Stomach (tissue), 19 donors: Measurements from ENCODE around the gene TRIM52. TPM values are rescaled to one million over a fixed set of nuclear protein-coding genes. Genes with fewer than 3 reads are reported as not detected.
"Not testable (repeated sequence)": the region's sequence is repeated elsewhere in the genome, so short reads cannot be mapped to it uniquely, and the experiment has no call there.

ENCODE experiments used
- DNase-seq, 2 donors: peaks; one replicate each; pipeline versions ENCODE4 v3.0.0 to v3.0.0-alpha.2; 2013 to 2019
- H3K27ac ChIP-seq, 5 donors: fragments of 200-600 bp in 4 of 5; sonication (generic) in 4 of 5; one replicate each; pipeline ENCODE4 v1.5.1; 2013 to 2019; ENCODE audit warnings: mild to moderate bottlenecking in 1 of 5, moderate library complexity in 1 of 5
- H3K27me3 ChIP-seq, 3 donors: fragments of 200-600 bp; sonication (generic); one replicate each; pipeline ENCODE4 v1.5.1; 2017 to 2019; ENCODE audit warnings: mixed run types in 1 of 3
- H3K36me3 ChIP-seq, 4 donors: fragments of 200-600 bp; sonication (generic); 1 replicate in 3 of 4; 2 replicates in 1 of 4; pipeline ENCODE4 v1.5.1; 2016 to 2019
- H3K4me1 ChIP-seq, 4 donors: fragments of 200-600 bp; sonication (generic); one replicate each; pipeline ENCODE4 v1.5.1; 2016 to 2019
- H3K4me3 ChIP-seq, 4 donors: fragments of 200-600 bp; sonication (generic) in 3 of 4; one replicate each; pipeline ENCODE4 v1.5.1; 2016 to 2019; ENCODE audit warnings: mild to moderate bottlenecking in 1 of 4
- H3K9me3 ChIP-seq, 4 donors: fragments of 200-600 bp; sonication (generic); one replicate each; pipeline ENCODE4 v1.5.1; 2016 to 2019
- CTCF ChIP-seq, 7 experiments: fragments of 450-650 bp in 4 of 7; fragments of 200-600 bp in 3 of 7; sonication (generic) in 3 of 7; IDR thresholded peaks; one replicate each; pipeline ENCODE4 v1.5.1; 2016 to 2019; ENCODE audit warnings: antibody characterized with exemption in 7 of 7, control low read depth in 2 of 7, mild to moderate bottlenecking in 1 of 7
- EP300 ChIP-seq: sonication (generic); formaldehyde crosslinking; IDR thresholded peaks from one replicate; pipeline ENCODE4 v1.6.1; 2017; ENCODE audit warnings: antibody characterized with exemption
- POLR2A ChIP-seq, 4 donors: fragments of 450-650 bp; IDR thresholded peaks; one replicate each; pipeline ENCODE4 v1.6.1; 2016; ENCODE audit warnings: antibody characterized with exemption in 4 of 4, control low read depth in 2 of 4, mild to moderate bottlenecking in 1 of 4, moderate library complexity in 1 of 4
- POLR2AphosphoS5 ChIP-seq, 3 donors: sonication (generic); formaldehyde crosslinking; IDR thresholded peaks; one replicate each; pipeline ENCODE4 v1.6.1; 2016; ENCODE audit warnings: antibody characterized with exemption in 3 of 3
- WGBS, 5 donors: extraction: QIAGEN DNeasy Blood & Tissue Kit in 3 of 5; methylation state at CpG; one replicate each; pipeline versions ENCODE4 v1.1.5 to v1.1.7; 2013 to 2018; 5-methylcytosine and 5-hydroxymethylcytosine counted together
- intact Hi-C: fragments of 100-400 bp; cut with DNase I; formaldehyde crosslinking; loops from one replicate; pipeline ENCODE4 v1.15.1; 2023; ENCODE audit warnings: low total_unique reads
- long read RNA-seq, 10 donors: transcript quantifications; one replicate each; lab custom pipeline, GENCODE V29; 2026
- polyA plus RNA-seq, 3 donors: library from polyadenylated mRNA; stranded (reverse); fragments of 200-250 nt; gene quantifications; one replicate each; pipeline ENCODE4 v1.2.3, GENCODE V29; 2013
- total RNA-seq, 5 donors: library from RNA; depleted of rRNA; stranded (reverse); fragments of >200 nt; gene quantifications; one replicate each; pipeline versions ENCODE4 v1.1.0 to v1.2.3, GENCODE V29; 2014 to 2016
- donor health status: healthy with polysubstance abuse.
- donor health status: Bipolar disorder and iron deficiency.
- donor health status: healthy.

The TRIM52 gene
- total RNA-seq: 10 to 100 TPM; 11.9 to 29.9 (median 14.3) TPM
- polyA plus RNA-seq: 1 to 10 TPM; 3.8 to 8.1 (median 3.9) TPM
- long read RNA-seq, donor 1, full-length matches to known transcripts: 12 of 12 reads
- long read RNA-seq, donor 1, partial matches to known transcripts: 0 of 12 reads
- long read RNA-seq, donor 1, other reads (novel, unspliced or antisense): 0 of 12 reads
- long read RNA-seq, donor 2, full-length matches to known transcripts: 25 of 25 reads
- long read RNA-seq, donor 2, partial matches to known transcripts: 0 of 25 reads
- long read RNA-seq, donor 2, other reads (novel, unspliced or antisense): 0 of 25 reads
- long read RNA-seq, donor 3, full-length matches to known transcripts: 17 of 17 reads
- long read RNA-seq, donor 3, partial matches to known transcripts: 0 of 17 reads
- long read RNA-seq, donor 3, other reads (novel, unspliced or antisense): 0 of 17 reads
- long read RNA-seq, donor 4, full-length matches to known transcripts: 2 of 2 reads
- long read RNA-seq, donor 4, partial matches to known transcripts: 0 of 2 reads
- long read RNA-seq, donor 4, other reads (novel, unspliced or antisense): 0 of 2 reads
- long read RNA-seq, donor 5, full-length matches to known transcripts: 19 of 19 reads
- long read RNA-seq, donor 5, partial matches to known transcripts: 0 of 19 reads
- long read RNA-seq, donor 5, other reads (novel, unspliced or antisense): 0 of 19 reads
- long read RNA-seq, donor 6, full-length matches to known transcripts: 57 of 57 reads
- long read RNA-seq, donor 6, partial matches to known transcripts: 0 of 57 reads
- long read RNA-seq, donor 6, other reads (novel, unspliced or antisense): 0 of 57 reads
- long read RNA-seq, donor 7, full-length matches to known transcripts: 10 of 10 reads
- long read RNA-seq, donor 7, partial matches to known transcripts: 0 of 10 reads
- long read RNA-seq, donor 7, other reads (novel, unspliced or antisense): 0 of 10 reads
- long read RNA-seq, donor 8, full-length matches to known transcripts: 37 of 37 reads
- long read RNA-seq, donor 8, partial matches to known transcripts: 0 of 37 reads
- long read RNA-seq, donor 8, other reads (novel, unspliced or antisense): 0 of 37 reads
- long read RNA-seq, donor 9, full-length matches to known transcripts: 28 of 28 reads
- long read RNA-seq, donor 9, partial matches to known transcripts: 0 of 28 reads
- long read RNA-seq, donor 9, other reads (novel, unspliced or antisense): 0 of 28 reads
- long read RNA-seq, donor 10, full-length matches to known transcripts: 13 of 13 reads
- long read RNA-seq, donor 10, partial matches to known transcripts: 0 of 13 reads
- long read RNA-seq, donor 10, other reads (novel, unspliced or antisense): 0 of 13 reads

DNA sequence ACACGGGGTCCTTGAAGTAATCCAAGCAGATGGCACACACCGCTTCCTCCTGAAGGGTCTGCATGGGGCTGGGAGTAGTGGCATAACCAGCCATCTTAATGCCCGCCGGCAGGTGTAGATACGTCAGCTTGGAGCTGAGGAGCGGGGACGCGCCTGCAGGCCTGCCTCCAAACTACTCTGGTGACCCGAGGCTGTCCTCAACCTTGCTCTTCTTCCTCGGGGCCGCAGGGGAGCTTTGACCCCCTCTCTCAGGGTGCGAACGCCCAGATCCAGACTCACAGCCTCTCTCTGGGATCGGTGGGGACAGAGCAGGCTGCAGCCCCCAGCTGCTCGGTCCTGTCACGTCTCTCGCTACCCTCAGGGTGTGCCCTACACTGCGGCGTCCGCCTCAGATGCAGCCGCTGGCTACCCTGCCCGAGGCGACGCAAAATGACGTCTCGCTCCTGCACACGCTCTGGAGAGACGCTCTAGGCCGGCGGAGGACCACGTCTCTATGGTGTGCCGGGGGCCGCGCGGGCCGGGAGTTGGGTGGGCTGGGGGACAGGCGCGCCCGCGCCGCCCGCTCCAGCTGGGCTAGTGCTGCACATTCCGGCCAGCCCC lies at the start of gene TRIM52:
TRIM52 (minus strand) TSS at position 424 of the 600 bp plus-strand sequence; CDS start at position 94, 330 bp downstream.
- DNase-seq: peak; percentile 90 to 98
- 0 to 2% (median 0%) methylated on average over 25 to 43 of the region's 43 CpGs for WGBS, 5 donors
- no peaks in the 10 kb centered on the region for H3K9me3 ChIP-seq
- peak within 1 kb of the TSS; percentile 85 to 92 (median 87) for H3K4me3 ChIP-seq
- no peaks in the 10 kb centered on the region for H3K27me3 ChIP-seq
- TF ChIP-seq CTCF (IDR thresholded peaks at IDR 0.05) (peak in 1 of 7 experiments; percentile 5), POLR2AphosphoS5 (IDR thresholded peaks at IDR 0.05) (peak; percentile 89 to 99 (median 97)), POLR2A (IDR thresholded peaks at IDR 0.05) (peak in 2 of 4 donors; percentile 39 to 77), EP300 (no peak)
- intact Hi-C loops: no loop called here
- H3K36me3 ChIP-seq: peaks cover 0 to 30% (median 20%) of the 10 kb centered on the region in 4 donors
- peaks cover 40 to 62% (median 56%) of the 10 kb centered on the region in 4 donors for H3K4me1 ChIP-seq
- peak within 1 kb of the TSS; percentile 98 to 100 (median 99) for H3K27ac ChIP-seq

GRCh38 chr5:181287331-181287730 lies 26.4 kb upstream of the TRIM52 start:
- 74 to 90% (median 76%) methylated on average over 1 of the region's 1 CpG for WGBS, 5 donors
- H3K27me3 ChIP-seq, H3K27ac ChIP-seq, H3K36me3 ChIP-seq, H3K4me3 ChIP-seq, DNase-seq, H3K9me3 ChIP-seq, H3K4me1 ChIP-seq, intact Hi-C loops: not testable (repeated sequence)

- H3K9me3 ChIP-seq, H3K36me3 ChIP-seq, H3K4me3 ChIP-seq, DNase-seq, H3K4me1 ChIP-seq, H3K27ac ChIP-seq, intact Hi-C loops, H3K27me3 ChIP-seq: not testable (repeated sequence)
- WGBS, 5 donors: 86 to 93% (median 93%) methylated on average over 6 to 10 of the region's 10 CpGs
These were observed 25.2 kb upstream of the TRIM52 start for GRCh38 chr5:181285962-181286705.

DNA sequence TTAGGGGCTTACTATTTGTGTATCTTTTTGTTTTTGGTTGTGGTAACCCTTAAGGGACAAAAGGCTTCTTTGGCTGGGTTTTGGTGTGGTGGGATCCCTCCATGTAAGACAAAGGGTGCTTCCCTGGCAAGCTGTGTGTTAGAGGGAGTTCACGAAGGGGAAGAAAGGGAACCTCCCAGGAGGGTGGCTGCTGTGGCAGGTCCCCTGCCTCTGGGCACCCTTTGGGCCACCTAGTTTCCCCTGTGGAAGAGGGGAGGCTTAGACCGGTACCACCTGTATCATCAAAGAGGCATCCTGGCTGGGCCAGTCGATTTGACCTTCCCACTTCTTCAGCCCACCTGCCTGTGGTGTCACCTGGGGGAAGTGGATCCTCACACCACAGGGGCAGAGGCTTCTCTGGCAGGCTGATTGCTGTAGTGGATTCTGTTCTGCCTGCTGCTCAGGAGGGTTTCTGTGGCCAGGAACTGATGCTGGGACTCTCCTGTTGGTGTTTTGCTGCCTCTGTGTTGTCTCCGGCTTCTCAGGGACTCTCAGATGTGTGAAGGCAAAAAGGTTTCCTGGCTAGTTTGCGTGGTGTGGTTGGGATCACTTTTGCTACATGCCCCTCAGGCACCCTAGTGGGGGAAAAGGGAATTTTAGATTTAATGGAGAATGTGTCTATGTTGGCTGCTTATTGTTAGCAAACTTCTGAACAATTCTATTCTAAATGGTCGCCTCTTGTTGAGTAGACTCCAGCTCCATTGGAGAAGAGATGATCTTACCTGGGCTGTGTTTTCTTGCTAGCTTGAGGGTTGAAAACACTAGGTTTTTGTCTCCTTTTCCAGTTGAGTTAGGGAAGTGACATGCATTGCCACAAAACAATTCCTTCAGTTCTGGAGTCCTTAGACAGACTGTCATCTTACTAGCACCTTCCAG lies 23.2 kb upstream of the TRIM52 start:
- intact Hi-C loops, H3K27ac ChIP-seq, DNase-seq, H3K27me3 ChIP-seq, H3K4me3 ChIP-seq, H3K9me3 ChIP-seq, H3K4me1 ChIP-seq, H3K36me3 ChIP-seq: not testable (repeated sequence)
- 65 to 81% (median 70%) methylated on average over 4 to 6 of the region's 6 CpGs for WGBS, 5 donors
